ENCODE measurements around the gene ROR2. TPM values are rescaled to one million over a fixed set of nuclear protein-coding genes. Genes with fewer than 3 reads are reported as not detected.
A peak's percentile ranks its signal among the peaks of the same experiment; 100 is the strongest.

ROR2 gene
- total and polyA plus RNA-seq, 5 donors, result 20.1 to 38.9 (median 35.3) TPM

DNA sequence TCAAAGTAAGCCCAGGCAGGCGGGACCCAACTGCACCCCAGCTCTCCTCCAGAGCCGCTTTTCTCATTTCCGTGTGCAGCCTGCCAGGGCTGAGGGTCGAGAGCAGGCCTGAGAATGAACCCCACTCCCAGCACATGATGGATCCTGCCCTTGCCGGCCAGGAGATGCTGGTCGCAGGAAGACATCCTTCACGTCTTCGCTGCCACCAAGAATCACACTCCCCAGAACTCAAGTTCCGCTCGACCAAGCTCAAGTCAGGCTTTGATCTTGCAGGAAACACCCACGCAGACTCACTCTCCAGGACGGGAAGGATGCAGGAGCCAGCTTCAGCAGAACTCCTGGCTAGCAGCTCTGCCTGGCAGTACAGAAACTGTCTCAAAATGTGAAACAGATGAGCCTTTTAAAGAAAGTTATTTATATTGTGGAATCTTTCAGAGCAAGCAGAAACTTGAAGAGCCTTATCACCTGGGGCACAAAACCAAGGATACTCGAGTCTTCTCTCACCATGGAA lies 102.4 kb downstream of the ROR2 start:
- 33% methylated on average over 13 of the region's 13 CpGs for WGBS
- intact Hi-C loops (cut with DNase I), result no loop called here
- peaks cover 3% of the 10 kb centered on the region for H3K4me1 ChIP-seq (ENCODE audit: control insufficient read depth, insufficient read depth, low read length)
- H3K9me3 ChIP-seq (ENCODE audit: control insufficient read depth, low read length), result no peaks in the 10 kb centered on the region
- H3K27me3 ChIP-seq (ENCODE audit: control insufficient read depth, insufficient read depth), result no peaks in the 10 kb centered on the region
- H3K4me3 ChIP-seq (ENCODE audit: low read length), result no peak overlapping the region
- DNase-seq (no peak), ATAC-seq (no peak)
- no peak overlapping the region for H3K27ac ChIP-seq (ENCODE audit: low read length)

DNA sequence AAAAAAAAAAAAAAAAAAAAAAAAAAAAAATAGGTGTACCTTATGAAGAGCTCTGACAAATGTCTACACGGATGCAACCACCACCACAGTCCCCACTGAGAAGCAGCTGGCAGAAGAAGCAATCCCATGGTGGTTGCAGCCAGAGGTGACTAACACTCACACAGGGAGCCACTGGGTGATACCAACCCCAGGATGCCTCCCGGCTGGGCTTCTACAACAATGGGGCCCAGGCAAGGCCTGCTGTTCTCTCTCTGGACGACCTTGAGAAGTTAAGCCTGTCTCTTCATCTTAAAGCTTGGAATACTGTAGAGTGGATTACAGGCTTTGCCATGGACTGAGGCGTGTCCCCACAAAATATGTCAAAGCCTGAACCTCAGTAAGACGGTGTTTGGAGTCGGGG lies 104.1 kb downstream of the ROR2 start:
- Histone ChIP-seq H3K4me1 (ENCODE audit: control insufficient read depth, insufficient read depth, low read length) (peaks cover 3% of the 10 kb centered on the region), H3K27ac (ENCODE audit: low read length) (no peak overlapping the region), H3K4me3 (ENCODE audit: low read length) (no peak overlapping the region), H3K9me3 (ENCODE audit: control insufficient read depth, low read length) (no peaks in the 10 kb centered on the region), H3K27me3 (ENCODE audit: control insufficient read depth, insufficient read depth) (no peaks in the 10 kb centered on the region)
- intact Hi-C loops (cut with DNase I), result no loop called here
- no peak for ATAC-seq
- no peak for DNase-seq
- 90% methylated on average over 6 of the region's 6 CpGs for WGBS

DNA sequence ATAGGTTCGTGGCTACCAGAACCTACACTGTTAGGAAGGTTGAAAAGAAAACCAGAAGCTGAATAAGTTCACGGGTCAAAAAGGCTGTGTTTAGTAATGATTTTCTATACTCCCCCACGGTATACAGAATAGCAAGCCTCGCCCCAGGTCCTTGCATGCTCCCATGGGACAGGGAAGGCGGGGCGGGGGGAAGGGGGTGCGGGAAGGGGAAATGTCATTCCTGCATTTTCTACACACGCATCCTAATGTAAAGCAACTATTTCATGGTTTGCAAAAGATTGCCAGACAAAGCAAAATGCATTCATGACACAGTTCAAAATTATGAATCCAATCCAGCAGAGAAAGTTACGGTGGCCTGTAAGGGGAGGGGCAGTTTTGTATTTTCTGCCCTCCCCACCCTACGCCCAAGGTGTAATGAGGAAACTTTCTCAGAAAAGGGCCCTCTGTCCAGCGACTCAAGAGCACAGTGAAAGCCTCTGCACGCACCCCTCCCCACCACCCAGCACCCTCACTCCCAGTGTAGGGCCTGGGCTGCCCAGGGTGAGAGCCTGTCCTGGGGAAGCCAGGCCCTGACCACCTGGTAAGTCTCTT lies 105.2 kb downstream of the ROR2 start:
- Histone ChIP-seq H3K4me1 (ENCODE audit: control insufficient read depth, insufficient read depth, low read length) (peaks cover 3% of the 10 kb centered on the region), H3K4me3 (ENCODE audit: low read length) (no peak overlapping the region), H3K27me3 (ENCODE audit: control insufficient read depth, insufficient read depth) (no peaks in the 10 kb centered on the region), H3K27ac (ENCODE audit: low read length) (no peak overlapping the region), H3K9me3 (ENCODE audit: control insufficient read depth, low read length) (no peaks in the 10 kb centered on the region)
- intact Hi-C loops (cut with DNase I), result no loop called here
- WGBS, result 74% methylated on average over 12 of the region's 12 CpGs
- ATAC-seq (no peak), DNase-seq (no peak)

- DNase-seq, result peak in 2 of 3 donors; percentile 78 to 79
- intact Hi-C loops (cut with DNase I), result no loop called here
- Histone ChIP-seq H3K9me3 (ENCODE audit: control insufficient read depth, low read length) (no peaks in the 10 kb centered on the region), H3K27me3 (ENCODE audit: control insufficient read depth, insufficient read depth) (no peaks in the 10 kb centered on the region), H3K4me1 (ENCODE audit: control insufficient read depth, insufficient read depth, low read length) (peaks cover 3% of the 10 kb centered on the region), H3K4me3 (ENCODE audit: low read length) (no peak overlapping the region), H3K27ac (ENCODE audit: low read length) (no peak overlapping the region)
- 27% methylated on average over 13 of the region's 13 CpGs for WGBS
- peak; percentile 28 to 47 for ATAC-seq
These were observed 105.8 kb downstream of the ROR2 start for GRCh38 chr9:91844190-91844589.

DNA sequence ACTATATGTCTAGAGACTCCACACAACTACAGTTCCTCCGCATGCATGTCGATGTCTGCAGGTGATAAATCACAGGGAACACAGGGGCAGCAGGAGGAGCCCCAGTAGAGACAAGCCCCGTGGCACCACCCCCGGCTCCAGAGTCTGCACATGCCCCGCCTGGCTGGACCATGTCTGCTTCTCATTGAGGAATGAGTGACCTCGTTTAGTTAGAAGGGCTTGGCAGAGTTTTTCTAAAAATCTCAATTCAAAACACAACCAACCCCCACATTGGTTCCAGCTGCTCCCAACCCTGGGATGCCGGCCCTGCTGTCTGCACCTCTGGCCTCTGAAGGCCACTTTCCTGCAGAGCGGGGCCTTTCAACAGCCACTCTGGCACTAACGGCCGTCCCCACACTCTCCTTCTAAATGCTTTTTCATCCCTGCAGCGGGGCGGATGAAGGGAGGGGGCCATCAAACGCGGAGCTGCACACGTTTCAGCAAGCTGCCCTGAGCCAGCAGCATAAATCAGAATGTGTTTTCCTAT lies 106.3 kb downstream of the ROR2 start:
- Histone ChIP-seq H3K27ac (ENCODE audit: low read length) (no peak overlapping the region), H3K9me3 (ENCODE audit: control insufficient read depth, low read length) (no peaks in the 10 kb centered on the region), H3K4me3 (ENCODE audit: low read length) (no peak overlapping the region), H3K27me3 (ENCODE audit: control insufficient read depth, insufficient read depth) (no peaks in the 10 kb centered on the region), H3K4me1 (ENCODE audit: control insufficient read depth, insufficient read depth, low read length) (peaks cover 3% of the 10 kb centered on the region)
- WGBS, result 12% methylated on average over 15 of the region's 15 CpGs
- intact Hi-C loops (cut with DNase I), result no loop called here
- DNase-seq (peak in 2 of 3 donors; percentile 83 to 85), ATAC-seq (peak; percentile 29 to 62)

DNA sequence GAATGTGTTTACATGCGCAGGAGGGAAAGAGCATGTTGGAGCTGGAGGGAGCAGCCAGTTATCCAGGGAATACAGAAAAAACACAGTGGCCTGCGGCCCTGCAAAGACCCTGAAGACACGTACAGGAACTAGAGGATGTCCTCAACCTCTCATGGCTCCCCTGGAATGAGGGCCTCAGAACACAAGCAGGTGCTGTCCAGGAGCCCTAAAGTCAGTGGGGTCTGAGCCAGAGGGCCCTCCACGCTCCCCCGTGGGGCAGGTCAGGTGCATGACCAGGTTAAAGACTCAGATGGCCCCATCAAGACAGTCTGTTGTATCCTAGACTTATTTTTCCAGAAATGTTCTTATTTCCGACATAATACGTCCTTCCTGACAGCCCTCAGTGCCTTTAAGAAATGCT lies 106.9 kb downstream of the ROR2 start:
- 67% methylated on average over 7 of the region's 7 CpGs for WGBS
- Histone ChIP-seq H3K4me3 (ENCODE audit: low read length) (no peak overlapping the region), H3K27ac (ENCODE audit: low read length) (no peak overlapping the region), H3K27me3 (ENCODE audit: control insufficient read depth, insufficient read depth) (no peaks in the 10 kb centered on the region), H3K4me1 (ENCODE audit: control insufficient read depth, insufficient read depth, low read length) (peaks cover 3% of the 10 kb centered on the region), H3K9me3 (ENCODE audit: control insufficient read depth, low read length) (no peaks in the 10 kb centered on the region)
- ATAC-seq (no peak), DNase-seq (no peak)
- intact Hi-C loops (cut with DNase I), result no loop called here

DNA sequence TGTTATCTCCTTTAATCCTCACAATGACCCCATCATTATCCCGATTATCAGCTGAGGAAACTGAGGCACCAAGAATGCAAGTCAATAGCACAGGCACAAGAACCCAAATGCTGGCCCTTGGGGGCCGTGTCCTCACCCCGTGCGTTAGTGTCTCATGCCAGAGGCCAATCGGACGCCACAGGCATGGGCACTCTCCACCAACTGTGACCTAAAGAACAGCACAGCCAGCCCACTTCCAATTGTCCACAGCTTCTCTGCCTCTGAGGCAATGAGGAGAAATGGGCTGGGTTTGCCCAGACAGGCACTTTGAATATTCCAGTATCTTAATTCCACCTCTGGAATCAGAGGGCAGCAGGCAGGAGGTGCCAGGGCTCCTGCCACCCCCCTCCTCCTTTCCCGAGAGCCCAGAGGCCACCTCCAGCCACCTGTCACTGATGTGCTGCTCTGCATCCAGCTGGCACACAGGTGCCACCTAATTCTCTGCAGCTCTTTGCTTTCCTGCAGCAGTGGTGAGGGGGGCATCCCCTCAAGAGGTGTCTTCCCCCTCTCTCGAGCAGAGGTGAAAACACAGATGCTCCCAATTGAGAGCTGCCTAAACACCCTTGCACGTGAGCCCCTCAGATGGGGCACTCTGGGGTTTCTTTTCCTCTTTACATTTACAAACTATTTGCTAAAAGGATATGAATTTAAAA lies 107.5 kb downstream of the ROR2 start:
- no peaks in the 10 kb centered on the region for H3K9me3 ChIP-seq (ENCODE audit: control insufficient read depth, low read length)
- H3K4me1 ChIP-seq (ENCODE audit: control insufficient read depth, insufficient read depth, low read length), result peaks cover 3% of the 10 kb centered on the region
- ATAC-seq (no peak), DNase-seq (no peak)
- H3K4me3 ChIP-seq (ENCODE audit: low read length), result no peak overlapping the region
- intact Hi-C loops (cut with DNase I), result no loop called here
- H3K27me3 ChIP-seq (ENCODE audit: control insufficient read depth, insufficient read depth), result no peaks in the 10 kb centered on the region
- no peak overlapping the region for H3K27ac ChIP-seq (ENCODE audit: low read length)
- 66% methylated on average over 9 of the region's 9 CpGs for WGBS

DNA sequence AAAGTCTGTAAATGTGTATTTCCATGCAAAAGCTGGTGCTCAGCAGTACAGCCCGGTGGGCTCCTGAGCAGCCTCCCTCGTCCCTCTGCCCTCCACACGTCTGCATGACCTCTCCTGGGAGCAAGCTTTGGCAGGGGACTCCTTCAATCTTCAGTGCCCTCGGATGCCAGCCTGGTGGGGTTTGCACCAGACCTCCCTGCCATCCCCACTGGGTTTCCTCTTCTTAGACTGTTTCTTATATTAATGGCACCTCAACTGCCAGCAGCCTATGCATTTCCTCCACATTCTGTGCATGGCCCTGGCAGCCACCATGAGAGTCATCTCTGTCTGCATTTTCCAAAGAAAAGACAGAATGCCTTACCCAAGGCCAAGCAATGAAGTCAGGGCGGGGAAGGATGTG lies 108.4 kb downstream of the ROR2 start:
- DNase-seq (no peak), ATAC-seq (no peak)
- Histone ChIP-seq H3K4me1 (ENCODE audit: control insufficient read depth, insufficient read depth, low read length) (peaks cover 3% of the 10 kb centered on the region), H3K27ac (ENCODE audit: low read length) (no peak overlapping the region), H3K27me3 (ENCODE audit: control insufficient read depth, insufficient read depth) (no peaks in the 10 kb centered on the region), H3K9me3 (ENCODE audit: control insufficient read depth, low read length) (no peaks in the 10 kb centered on the region), H3K4me3 (ENCODE audit: low read length) (no peak overlapping the region)
- intact Hi-C loops (cut with DNase I), result no loop called here
- 75% methylated on average over 5 of the region's 5 CpGs for WGBS

DNA sequence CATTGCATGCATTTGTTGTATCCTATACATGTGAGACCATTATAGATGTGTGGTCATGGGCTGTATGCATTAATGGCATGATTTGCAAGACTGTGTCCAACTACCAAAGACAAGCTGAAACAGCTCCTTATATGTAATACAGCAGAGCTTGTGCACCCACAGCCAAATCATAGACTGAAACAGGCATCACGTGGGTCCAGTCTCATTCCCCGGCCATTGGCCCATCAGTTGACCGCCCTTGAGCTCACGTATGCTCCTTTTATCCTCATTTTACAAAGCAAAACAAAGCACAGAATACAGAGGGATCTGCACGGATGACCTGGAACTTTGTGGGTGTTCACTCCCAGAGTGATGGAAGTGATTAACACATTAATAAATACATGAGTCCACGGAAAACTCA lies 109.1 kb downstream of the ROR2 start:
- ATAC-seq, result no peak
- H3K27me3 ChIP-seq (ENCODE audit: control insufficient read depth, insufficient read depth), result no peaks in the 10 kb centered on the region
- no peak overlapping the region for H3K27ac ChIP-seq (ENCODE audit: low read length)
- H3K9me3 ChIP-seq (ENCODE audit: control insufficient read depth, low read length), result no peaks in the 10 kb centered on the region
- H3K4me1 ChIP-seq (ENCODE audit: control insufficient read depth, insufficient read depth, low read length), result peaks cover 3% of the 10 kb centered on the region
- intact Hi-C loops (cut with DNase I), result no loop called here
- DNase-seq, result no peak
- H3K4me3 ChIP-seq (ENCODE audit: low read length), result no peak overlapping the region
- 85% methylated on average over 6 of the region's 6 CpGs for WGBS

DNA sequence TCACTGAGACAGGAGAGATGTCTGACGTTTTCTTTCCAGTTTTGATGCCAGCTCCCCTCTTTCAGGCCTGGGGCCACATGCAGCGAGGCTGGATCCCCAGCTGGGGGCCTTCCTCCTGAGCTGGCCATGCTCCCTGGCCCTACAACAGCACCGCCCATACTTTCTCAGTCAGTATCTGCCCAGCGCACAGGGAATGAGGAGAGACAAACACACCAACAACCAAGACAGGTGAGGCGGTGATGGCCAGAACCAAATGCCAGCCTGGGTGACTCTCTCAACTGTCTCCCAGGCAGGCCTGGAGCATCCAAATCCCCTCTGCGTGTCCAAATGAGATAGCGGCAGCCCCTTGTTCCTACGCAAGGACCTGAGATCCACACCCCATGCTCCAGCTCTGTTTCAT lies 109.6 kb downstream of the ROR2 start:
- intact Hi-C loops (cut with DNase I), result no loop called here
- ATAC-seq (no peak), DNase-seq (no peak)
- Histone ChIP-seq H3K27ac (ENCODE audit: low read length) (no peak overlapping the region), H3K4me3 (ENCODE audit: low read length) (no peak overlapping the region), H3K27me3 (ENCODE audit: control insufficient read depth, insufficient read depth) (no peaks in the 10 kb centered on the region), H3K9me3 (ENCODE audit: control insufficient read depth, low read length) (no peaks in the 10 kb centered on the region), H3K4me1 (ENCODE audit: control insufficient read depth, insufficient read depth, low read length) (peaks cover 3% of the 10 kb centered on the region)
- 89% methylated on average over 8 of the region's 8 CpGs for WGBS

- intact Hi-C loops (cut with DNase I), result no loop called here
These were observed 110.0 kb downstream of the ROR2 start for GRCh38 chr9:91839926-91840465.

More at GRCh38 chr9:91839926-91840465, 110.0 kb downstream of the ROR2 start:
- H3K9me3 ChIP-seq (ENCODE audit: control insufficient read depth, low read length), result no peaks in the 10 kb centered on the region
- no peak overlapping the region for H3K4me3 ChIP-seq (ENCODE audit: low read length)
- peaks cover 3% of the 10 kb centered on the region for H3K4me1 ChIP-seq (ENCODE audit: control insufficient read depth, insufficient read depth, low read length)
- no peaks in the 10 kb centered on the region for H3K27me3 ChIP-seq (ENCODE audit: control insufficient read depth, insufficient read depth)
- ATAC-seq (no peak), DNase-seq (no peak)
- peak overlapping the region; percentile 32 for H3K27ac ChIP-seq (ENCODE audit: low read length)
- 72% methylated on average over 14 of the region's 14 CpGs for WGBS
